K562 (cell line): ENCODE data around the gene ANKRD12. TPM values are rescaled to one million over a fixed set of nuclear protein-coding genes. Genes with fewer than 3 reads are reported as not detected.
A peak's percentile ranks its signal among the peaks of the same experiment; 100 is the strongest.

ENCODE experiments used
- ASH1L ChIP-seq: fragments of 450-650 bp; IDR thresholded peaks from 2 replicates; pipeline ENCODE4 v1.6.1; 2018; ENCODE audit warnings: borderline replicate concordance, mild to moderate bottlenecking, low read depth; ENCODE audit not compliant: partially characterized antibody
- C11orf30 ChIP-seq: fragments of 450-650 bp; IDR thresholded peaks from 2 replicates; pipeline ENCODE4 v1.6.1; 2016; ENCODE audit warnings: low read depth, mild to moderate bottlenecking
- CBX8 ChIP-seq: fragments of 200-600 bp; sonication (generic); IDR thresholded peaks from 2 replicates; pipeline ENCODE4 v1.6.1; 2012; ENCODE audit warnings: borderline replicate concordance, mixed run types, low read depth, mild to moderate bottlenecking, moderate library complexity, mixed read lengths, low read length, control low read depth, inconsistent platforms; ENCODE audit not compliant: poor library complexity, severe bottlenecking; ENCODE audit errors: extremely low read depth
- CREM ChIP-seq: IDR thresholded peaks from 2 replicates; pipeline ENCODE4 v1.6.1; 2014; ENCODE audit warnings: antibody characterized with exemption, low read depth
- HLTF ChIP-seq: fragments of 450-650 bp; IDR thresholded peaks from 2 replicates; pipeline ENCODE4 v1.6.1; 2016
- HNRNPLL ChIP-seq: fragments of 200-400 bp; formaldehyde crosslinking; IDR thresholded peaks from 2 replicates; pipeline ENCODE4 v1.6.1; 2017; ENCODE audit warnings: low read length, low read depth, mild to moderate bottlenecking; ENCODE audit not compliant: poor library complexity, severe bottlenecking
- POLR2AphosphoS5 ChIP-seq: IDR thresholded peaks from 2 replicates; pipeline ENCODE4 v1.6.1; 2011; ENCODE audit warnings: mild to moderate bottlenecking, low read depth, low read length, moderate library complexity; ENCODE audit not compliant: control insufficient read depth, insufficient read depth
- PTTG1 ChIP-seq: fragments of 450-650 bp; IDR thresholded peaks from 2 replicates; pipeline ENCODE4 v1.6.1; 2016; ENCODE audit warnings: low read depth, mild to moderate bottlenecking, missing genetic modification characterization, missing compliant biosample characterization
- PURB ChIP-seq: sonication (generic); formaldehyde crosslinking; IDR thresholded peaks from 2 replicates; pipeline ENCODE4 v1.9.0; 2021; ENCODE audit warnings: low read depth, mild to moderate bottlenecking, missing genetic modification reagents
- PYGO2 ChIP-seq: fragments of 450-650 bp; IDR thresholded peaks from 2 replicates; pipeline ENCODE4 v1.6.1; 2016; ENCODE audit warnings: mild to moderate bottlenecking, missing genetic modification characterization, moderate library complexity, missing compliant biosample characterization
- SP2 ChIP-seq: IDR thresholded peaks from 2 replicates; pipeline ENCODE4 v1.6.1; 2011; ENCODE audit warnings: mild to moderate bottlenecking, low read depth, low read length, moderate library complexity; ENCODE audit not compliant: poor library complexity, severe bottlenecking; ENCODE audit errors: extremely low read depth
- TARDBP ChIP-seq: fragments of 450-650 bp; IDR thresholded peaks from 2 replicates; pipeline ENCODE4 v1.6.1; 2016
- ZFX ChIP-seq: sonication (generic); formaldehyde crosslinking; IDR thresholded peaks from 2 replicates; pipeline ENCODE4 v1.8.0; 2022; ENCODE audit warnings: mild to moderate bottlenecking, missing genetic modification reagents, moderate library complexity
- ZNF12 ChIP-seq: sonication (generic); formaldehyde crosslinking; IDR thresholded peaks from 2 replicates; pipeline ENCODE4 v1.4.0; 2020; ENCODE audit warnings: mild to moderate bottlenecking, missing genetic modification reagents
- ZNF146 ChIP-seq: IDR thresholded peaks from one replicate; pipeline ENCODE4 v1.6.1; 2018; ENCODE audit warnings: missing compliant biosample characterization; ENCODE audit not compliant: unreplicated experiment
- ZNF24 ChIP-seq: fragments of 450-650 bp; IDR thresholded peaks from 2 replicates; pipeline ENCODE4 v1.6.1; 2016
- ZNF408 ChIP-seq: fragments of 250-450 bp; sonication (Bioruptor Pico); IDR thresholded peaks from 2 replicates; pipeline ENCODE4 v1.4.0; 2020; ENCODE audit warnings: low read depth, mild to moderate bottlenecking, moderate library complexity
- ZNF511 ChIP-seq: sonication (generic); formaldehyde crosslinking; IDR thresholded peaks from 2 replicates; pipeline ENCODE4 v1.8.0; 2022; ENCODE audit warnings: mild to moderate bottlenecking, missing genetic modification reagents
- ZNF77 ChIP-seq: fragments of 250-450 bp; sonication (Bioruptor Pico); IDR thresholded peaks from 2 replicates; pipeline ENCODE4 v1.5.0; 2020
- polyA plus RNA-seq, 8 experiments: library from polyadenylated mRNA; depleted of rRNA in 4 of 8; stranded (reverse) in 5 of 8; unstranded in 3 of 8; fragments of >200 nt; fragmentation: Nextera tagmentation in 2 of 8; fragmentation: Illumina TruSeq in 1 of 8; extraction: Ambion mirVana in 2 of 8; extraction: Trizol in 1 of 8; gene quantifications; 2 replicates each; pipeline versions ENCODE4 v1.2.1 to v1.2.3, GENCODE V29; 2011 to 2014; ENCODE audit warnings: inconsistent platforms in 1 of 8, missing spikeins in 1 of 8
- total RNA-seq, 7 experiments: library from RNA; depleted of rRNA in 6 of 7; stranded (reverse); fragments of >200 nt in 6 of 7; fragmentation: Illumina TruSeq in 2 of 7; extraction: Trizol in 2 of 7; gene quantifications; 2 replicates each; pipeline versions ENCODE4 v1.2.1 to v1.2.3, GENCODE V29; 2011 to 2021; ENCODE audit warnings: low replicate concordance in 1 of 7
- TF ChIP-seq, protein P1 (sequence below): sonication (generic); formaldehyde crosslinking; IDR thresholded peaks from 2 replicates; pipeline ENCODE4 v1.8.1; 2023; ENCODE audit warnings: mild to moderate bottlenecking, missing genetic modification reagents
- TF ChIP-seq, protein P2 (sequence below): sonication (generic); formaldehyde crosslinking; IDR thresholded peaks from 2 replicates; pipeline ENCODE4 v1.9.0; 2022; ENCODE audit warnings: mild to moderate bottlenecking, missing genetic modification reagents

Gene ANKRD12
- total and polyA plus RNA-seq, 9 of the 15 experiments (the other 6 are each of a cell fraction or from before 2014, with no cell fraction given), result 6.6 to 28.2 (median 16.0) TPM

GRCh38 chr18:9135912-9136314 is 668 bp upstream of the ANKRD12 start (continued):
- TF ChIP-seq, protein P1, sequence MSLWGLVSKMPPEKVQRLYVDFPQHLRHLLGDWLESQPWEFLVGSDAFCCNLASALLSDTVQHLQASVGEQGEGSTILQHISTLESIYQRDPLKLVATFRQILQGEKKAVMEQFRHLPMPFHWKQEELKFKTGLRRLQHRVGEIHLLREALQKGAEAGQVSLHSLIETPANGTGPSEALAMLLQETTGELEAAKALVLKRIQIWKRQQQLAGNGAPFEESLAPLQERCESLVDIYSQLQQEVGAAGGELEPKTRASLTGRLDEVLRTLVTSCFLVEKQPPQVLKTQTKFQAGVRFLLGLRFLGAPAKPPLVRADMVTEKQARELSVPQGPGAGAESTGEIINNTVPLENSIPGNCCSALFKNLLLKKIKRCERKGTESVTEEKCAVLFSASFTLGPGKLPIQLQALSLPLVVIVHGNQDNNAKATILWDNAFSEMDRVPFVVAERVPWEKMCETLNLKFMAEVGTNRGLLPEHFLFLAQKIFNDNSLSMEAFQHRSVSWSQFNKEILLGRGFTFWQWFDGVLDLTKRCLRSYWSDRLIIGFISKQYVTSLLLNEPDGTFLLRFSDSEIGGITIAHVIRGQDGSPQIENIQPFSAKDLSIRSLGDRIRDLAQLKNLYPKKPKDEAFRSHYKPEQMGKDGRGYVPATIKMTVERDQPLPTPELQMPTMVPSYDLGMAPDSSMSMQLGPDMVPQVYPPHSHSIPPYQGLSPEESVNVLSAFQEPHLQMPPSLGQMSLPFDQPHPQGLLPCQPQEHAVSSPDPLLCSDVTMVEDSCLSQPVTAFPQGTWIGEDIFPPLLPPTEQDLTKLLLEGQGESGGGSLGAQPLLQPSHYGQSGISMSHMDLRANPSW (CRISPR knock-in tag), result no peak
- TF ChIP-seq ZNF12, result peak; percentile 89
- peak; percentile 97 for TF ChIP-seq HNRNPLL
- peak; percentile 89 for TF ChIP-seq ZFX
- TF ChIP-seq POLR2AphosphoS5, result peak; percentile 13; the same call in 1 of the 2 replicates
- no peak for TF ChIP-seq TARDBP
- TF ChIP-seq CREM, result peak; percentile 80
- TF ChIP-seq ZNF77 (CRISPR knock-in tag), result no peak
- TF ChIP-seq PURB, result no peak
- no peak for TF ChIP-seq C11orf30
- 0 out of 2 replicates have a peak, but pooled peaks have one; percentile 40 for TF ChIP-seq HLTF
- TF ChIP-seq SP2, result no peak
- TF ChIP-seq PTTG1, result no peak
- TF ChIP-seq ZNF408 (CRISPR knock-in tag), result no peak
- peak; percentile 84; the same call in 1 of the 2 replicates for TF ChIP-seq ZNF24
- no peak for TF ChIP-seq PYGO2 (tag)
- no peak for TF ChIP-seq CBX8
- TF ChIP-seq, protein P2, sequence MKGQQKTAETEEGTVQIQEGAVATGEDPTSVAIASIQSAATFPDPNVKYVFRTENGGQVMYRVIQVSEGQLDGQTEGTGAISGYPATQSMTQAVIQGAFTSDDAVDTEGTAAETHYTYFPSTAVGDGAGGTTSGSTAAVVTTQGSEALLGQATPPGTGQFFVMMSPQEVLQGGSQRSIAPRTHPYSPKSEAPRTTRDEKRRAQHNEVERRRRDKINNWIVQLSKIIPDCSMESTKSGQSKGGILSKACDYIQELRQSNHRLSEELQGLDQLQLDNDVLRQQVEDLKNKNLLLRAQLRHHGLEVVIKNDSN, result no peak
- peak; percentile 67; the same call in 1 of the 2 replicates for TF ChIP-seq ZNF511 (CRISPR knock-in tag)
- no peak for TF ChIP-seq ZNF146 (CRISPR knock-in tag)
- TF ChIP-seq ASH1L, result no peak
